Natural killer cell (primary cell): ENCODE data around the gene LGALSL. TPM values are rescaled to one million over a fixed set of nuclear protein-coding genes. Genes with fewer than 3 reads are reported as not detected.

Source experiments
- ATAC-seq, 3 donors: fragments of 150-1000 bp in 2 of 3; fragments of 200-7000 bp in 1 of 3; cut with Tn5 transposase; 1 replicate in 1 of 3; 2 replicates in 2 of 3; pipeline ENCODE4 v1.10.0; 2021; ENCODE audit warnings: mild to moderate bottlenecking in 2 of 3, moderate library complexity in 2 of 3
- DNase-seq, 2 donors: peaks; one replicate each; pipeline versions ENCODE4 v3.0.0 to v3.0.0-alpha.2; 2013 to 2021; ENCODE audit warnings: mixed read lengths in 1 of 2
- H3K27ac ChIP-seq: one replicate; pipeline ENCODE4 v1.5.1; 2013; ENCODE audit warnings: mild to moderate bottlenecking, low read length
- H3K27me3 ChIP-seq: one replicate; pipeline ENCODE4 v1.6.1; 2013; ENCODE audit warnings: low read length; ENCODE audit not compliant: control insufficient read depth, insufficient read depth
- H3K36me3 ChIP-seq: one replicate; pipeline ENCODE4 v1.6.1; 2013; ENCODE audit warnings: low read length; ENCODE audit not compliant: control insufficient read depth, insufficient read depth
- H3K4me1 ChIP-seq: one replicate; pipeline ENCODE4 v1.6.1; 2013; ENCODE audit warnings: low read length; ENCODE audit not compliant: control insufficient read depth, insufficient read depth
- H3K4me3 ChIP-seq: one replicate; pipeline ENCODE4 v1.5.1; 2013; ENCODE audit warnings: low read length
- H3K9me3 ChIP-seq: one replicate; pipeline ENCODE4 v1.6.1; 2013; ENCODE audit warnings: low read length; ENCODE audit not compliant: control insufficient read depth, insufficient read depth
- H3K27ac Mint-ChIP-seq, 2 donors: one replicate each; pipeline ENCODE4 v1.8.0; 2022; ENCODE audit warnings: mild to moderate bottlenecking in 2 of 2, mixed read lengths in 2 of 2, moderate library complexity in 1 of 2
- H3K27me3 Mint-ChIP-seq, 2 donors: one replicate each; pipeline ENCODE4 v1.8.0; 2022; ENCODE audit warnings: low read depth in 2 of 2, mixed read lengths in 2 of 2
- H3K36me3 Mint-ChIP-seq: one replicate; pipeline ENCODE4 v1.8.0; 2022; ENCODE audit warnings: mixed read lengths
- H3K4me1 Mint-ChIP-seq, 2 donors: one replicate each; pipeline ENCODE4 v1.8.0; 2022; ENCODE audit warnings: mixed read lengths in 2 of 2
- H3K4me3 Mint-ChIP-seq: one replicate; pipeline ENCODE4 v1.8.0; 2022; ENCODE audit warnings: mild to moderate bottlenecking, moderate library complexity, mixed read lengths
- H3K9me3 Mint-ChIP-seq, 2 donors: one replicate each; pipeline ENCODE4 v1.8.0; 2022; ENCODE audit warnings: mixed read lengths in 2 of 2
- CTCF ChIP-seq: fragments of 200-600 bp; IDR thresholded peaks from one replicate; pipeline ENCODE4 v1.8.0; 2022; ENCODE audit warnings: antibody characterized with exemption
- WGBS: methylation state at CpG from one replicate; pipeline ENCODE4 v1.1.7; 2013; ENCODE audit warnings: missing lambda C conversion rate; ENCODE audit not compliant: insufficient coverage; 5-methylcytosine and 5-hydroxymethylcytosine counted together
- intact Hi-C: fragments of 100-400 bp; cut with micrococcal nuclease; formaldehyde crosslinking; loops from one replicate; pipeline ENCODE4 v1.14.2; 2022
- total RNA-seq, 4 donors: library from RNA; stranded (reverse); fragments of 120-200 nt in 1 of 4; gene quantifications; one replicate each; pipeline versions ENCODE4 v1.2.3 to v1.2.4, GENCODE V29; 2013 to 2022

Gene LGALSL
- total RNA-seq, 3 donors from 2014 or later (not counting 1 experiment from before 2014, with no cell fraction given) = 1.3 to 8.6 (median 2.0) TPM

GRCh38 chr2:64502860-64503259 is 48.9 kb downstream of the LGALSL start:
- Mint-ChIP-seq H3K27ac (no peak overlapping the region), H3K27me3 (peaks cover 31 to 39% of the 10 kb centered on the region in 2 donors), H3K4me3 (no peak overlapping the region), H3K9me3 (no peaks in the 10 kb centered on the region), H3K4me1 (no peaks in the 10 kb centered on the region), H3K36me3 (no peaks in the 10 kb centered on the region)
- Histone ChIP-seq H3K27me3 (no peaks in the 10 kb centered on the region), H3K36me3 (no peaks in the 10 kb centered on the region), H3K4me1 (no peaks in the 10 kb centered on the region), H3K27ac (no peak overlapping the region), H3K4me3 (no peak overlapping the region), H3K9me3 (no peaks in the 10 kb centered on the region)
- intact Hi-C loops = no loop called here
- DNase-seq = no peak
- WGBS = 94% methylated on average over 4 of the region's 4 CpGs
- ATAC-seq = no peak
- no peak for TF ChIP-seq CTCF

DNA sequence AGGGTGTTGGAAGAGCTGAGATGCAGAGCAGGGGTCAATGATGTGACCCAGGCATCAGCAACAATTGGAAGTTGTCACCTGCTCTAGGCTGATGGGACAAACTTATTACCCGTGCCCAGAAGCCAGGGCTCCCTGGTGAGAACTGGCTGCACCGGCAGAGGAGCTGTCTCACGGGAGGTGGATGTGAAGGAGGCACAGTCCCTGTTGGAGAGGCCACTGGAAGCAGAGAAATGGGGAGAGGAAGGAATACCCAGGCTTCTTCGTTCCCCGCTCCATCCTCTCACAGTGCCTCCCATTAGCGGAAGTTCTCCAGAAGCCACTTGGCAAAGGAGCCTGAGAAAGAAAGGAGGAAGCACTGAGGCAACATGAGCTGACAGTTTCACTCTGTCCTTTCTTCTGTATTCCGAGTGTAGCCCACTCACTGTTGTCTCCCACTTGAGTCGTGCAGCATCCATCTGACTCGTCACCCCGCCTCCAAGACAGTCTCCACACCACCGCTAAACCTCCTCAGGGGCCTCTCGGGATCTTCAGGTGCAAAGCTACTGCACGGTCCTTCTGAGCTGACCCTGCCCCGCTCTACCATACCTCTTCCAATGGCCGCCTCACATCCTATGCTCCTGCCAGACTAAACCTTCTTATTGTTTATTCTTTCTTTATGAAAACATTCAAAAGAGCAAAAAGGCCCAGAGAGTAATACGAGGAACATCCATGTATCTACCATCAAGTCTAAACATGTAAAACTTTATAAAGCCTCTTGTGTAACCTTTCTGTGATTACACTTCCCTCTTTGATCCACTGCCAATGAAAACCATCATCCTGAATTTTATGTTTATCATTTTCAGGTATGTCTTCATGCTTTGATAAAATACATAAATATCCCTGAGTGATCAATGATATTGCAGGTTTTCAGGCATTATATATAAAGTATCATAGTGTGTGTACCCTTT is 51.1 kb downstream of the LGALSL start:
- no peaks in the 10 kb centered on the region for H3K4me1 Mint-ChIP-seq
- no peak for DNase-seq
- ATAC-seq = no peak
- Histone ChIP-seq H3K4me1 (no peaks in the 10 kb centered on the region), H3K27ac (no peak overlapping the region), H3K9me3 (no peaks in the 10 kb centered on the region), H3K36me3 (no peaks in the 10 kb centered on the region), H3K27me3 (no peaks in the 10 kb centered on the region), H3K4me3 (no peak overlapping the region)
- H3K36me3 Mint-ChIP-seq = no peaks in the 10 kb centered on the region
- intact Hi-C loops = no loop called here
- 92% methylated on average over 16 of the region's 16 CpGs for WGBS
- TF ChIP-seq CTCF = no peak
- H3K27ac Mint-ChIP-seq = no peak overlapping the region
- H3K4me3 Mint-ChIP-seq = no peak overlapping the region
- H3K9me3 Mint-ChIP-seq = no peaks in the 10 kb centered on the region
- peaks cover 26 to 32% of the 10 kb centered on the region in 2 donors for H3K27me3 Mint-ChIP-seq

DNA sequence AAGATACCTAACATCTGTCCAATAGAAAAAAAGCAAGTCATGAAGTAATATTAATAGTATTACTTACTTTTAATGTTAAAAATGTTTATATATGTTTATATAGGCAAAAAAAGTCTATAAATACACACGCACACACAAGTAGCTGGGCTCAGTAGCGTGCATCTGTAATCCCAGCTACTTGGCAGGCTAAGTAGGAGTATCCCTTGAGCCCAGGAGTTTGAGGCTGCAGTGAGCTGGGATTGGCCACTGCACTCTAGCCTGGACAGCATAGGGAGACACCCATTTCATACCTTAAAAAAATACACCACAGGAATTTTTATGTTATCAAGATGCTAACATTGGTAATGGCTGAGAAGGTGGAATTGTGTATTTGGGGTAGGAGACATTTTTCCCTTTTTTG is 52.7 kb downstream of the LGALSL start:
- no peak overlapping the region for H3K27ac Mint-ChIP-seq
- intact Hi-C loops = no loop called here
- H3K4me1 Mint-ChIP-seq = no peaks in the 10 kb centered on the region
- no peak overlapping the region for H3K4me3 Mint-ChIP-seq
- Histone ChIP-seq H3K9me3 (no peaks in the 10 kb centered on the region), H3K27me3 (no peaks in the 10 kb centered on the region), H3K4me1 (no peaks in the 10 kb centered on the region), H3K27ac (no peak overlapping the region), H3K36me3 (no peaks in the 10 kb centered on the region), H3K4me3 (no peak overlapping the region)
- TF ChIP-seq CTCF = no peak
- peaks cover 25 to 26% of the 10 kb centered on the region in 2 donors for H3K27me3 Mint-ChIP-seq
- whole genome bisulfite sequencing = 96% methylated on average over 2 of the region's 2 CpGs
- ATAC-seq (no peak), DNase-seq (no peak)
- no peaks in the 10 kb centered on the region for H3K9me3 Mint-ChIP-seq
- H3K36me3 Mint-ChIP-seq = no peaks in the 10 kb centered on the region

Other genes with a start within 250 kb of the LGALSL start
- 10 to 100 TPM; 28.9 to 39.6 (median 39.5) TPM for gene AFTPH, start 70.2 kb downstream of the LGALSL start, total RNA-seq
- 10 to 100 TPM; 45.6 to 71.2 (median 55.8) TPM for gene SERTAD2, start 199.8 kb downstream of the LGALSL start, total RNA-seq